Activated naive CD4-positive, alpha-beta T cell (primary cell): ENCODE results near the gene SDHAF4.
"Not testable (repeated sequence)": the region's sequence is repeated elsewhere in the genome, so short reads cannot be mapped to it uniquely, and the experiment has no call there.

Experiments used
- DNase-seq, 4 experiments: peaks; one replicate each; lab custom pipeline; 2025; lab: John Stamatoyannopoulos, UW

SDHAF4 gene

DNA sequence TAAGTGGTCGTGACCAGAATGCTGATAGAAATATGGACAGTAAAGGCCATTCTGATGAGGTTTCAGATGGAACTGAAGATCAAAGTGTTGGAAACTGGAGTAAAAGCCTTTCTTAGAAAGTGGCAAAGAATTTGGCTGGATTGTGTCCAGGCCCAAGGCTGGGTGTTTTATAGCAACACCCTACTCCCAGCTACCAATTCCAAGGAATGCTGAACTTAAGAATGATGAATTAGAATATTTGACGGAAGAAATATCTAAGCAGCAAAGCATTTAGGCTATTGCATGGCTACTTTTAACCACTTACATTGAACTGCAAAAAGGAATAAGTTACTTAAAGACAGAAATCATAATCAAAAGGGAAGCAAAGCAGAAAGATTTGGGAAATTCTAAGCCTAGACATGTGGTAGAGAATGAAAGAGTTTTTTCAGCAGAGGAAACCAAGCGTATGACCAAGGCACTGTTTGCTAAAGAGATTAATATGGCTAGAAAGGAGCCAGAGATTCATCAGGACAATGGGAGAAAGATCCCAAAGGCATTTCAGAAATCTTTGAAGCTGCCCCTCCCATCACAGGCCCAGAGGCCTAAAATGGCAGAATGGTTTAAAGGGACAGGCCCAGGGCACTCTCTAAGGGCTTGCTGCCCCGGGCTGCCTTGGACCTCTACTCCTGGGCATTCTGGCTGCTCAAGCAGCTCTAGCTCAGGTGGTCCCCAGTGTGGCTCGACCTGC, 25.8 kb downstream of the SDHAF4 start:
- DNase-seq = no peak

DNA sequence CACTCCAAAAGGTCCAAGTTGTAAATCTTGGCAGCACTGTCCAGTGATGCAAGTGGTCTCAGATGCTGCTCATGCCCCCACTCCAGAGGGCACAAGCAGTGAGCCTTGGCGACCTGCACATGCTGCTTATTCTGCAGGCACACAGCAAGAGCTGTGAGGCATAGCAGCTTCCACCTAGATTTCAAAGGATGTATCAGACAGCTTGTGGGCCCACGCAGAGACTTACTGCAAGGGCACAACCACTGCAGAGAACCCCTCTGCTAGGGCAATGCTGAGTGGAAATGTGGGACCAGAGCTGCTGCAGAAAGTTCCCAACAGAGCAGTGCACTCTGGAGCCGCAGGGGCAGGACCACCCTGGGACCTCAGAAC, 26.4 kb downstream of the SDHAF4 start:
- no peak for DNase-seq

DNA sequence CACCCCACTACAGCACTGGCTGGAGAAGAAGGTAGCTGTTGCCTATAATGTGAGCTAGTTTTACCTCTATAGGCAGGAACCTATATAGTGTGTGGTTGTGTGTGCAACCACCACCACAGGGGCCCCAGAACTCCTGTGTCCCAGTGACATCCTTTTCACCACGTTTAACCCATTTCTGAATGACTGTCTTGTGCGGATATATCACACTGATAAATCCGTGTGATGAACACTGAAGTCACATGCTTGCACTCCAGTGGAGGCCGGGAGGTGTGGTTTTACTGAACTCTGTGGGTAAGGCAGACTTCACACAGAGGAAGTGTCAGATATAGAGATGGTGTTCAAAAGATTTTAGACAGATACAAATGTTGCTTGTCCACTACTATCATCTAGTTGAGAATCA, 32.5 kb downstream of the SDHAF4 start:
- DNase-seq = no peak

DNA sequence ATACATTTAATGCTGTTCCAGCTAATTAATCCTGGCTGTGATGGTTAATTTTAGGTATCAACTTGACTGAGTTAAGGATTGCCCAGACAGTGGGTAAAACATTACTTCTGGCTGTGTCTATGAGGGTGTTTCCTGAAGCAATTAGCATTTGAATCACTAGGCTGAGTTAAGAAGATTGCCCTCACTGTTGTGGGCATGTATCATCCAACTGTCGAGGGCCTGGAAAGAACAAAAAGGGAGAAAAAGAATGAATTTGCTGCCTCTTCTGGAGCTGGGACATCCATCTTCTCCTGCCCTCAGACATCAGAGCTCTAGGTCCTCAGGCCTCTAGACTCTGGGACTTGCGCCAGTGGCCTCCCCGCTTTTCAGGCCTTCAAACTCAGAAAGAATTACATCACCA, 34.3 kb downstream of the SDHAF4 start:
- no peak for DNase-seq

DNA sequence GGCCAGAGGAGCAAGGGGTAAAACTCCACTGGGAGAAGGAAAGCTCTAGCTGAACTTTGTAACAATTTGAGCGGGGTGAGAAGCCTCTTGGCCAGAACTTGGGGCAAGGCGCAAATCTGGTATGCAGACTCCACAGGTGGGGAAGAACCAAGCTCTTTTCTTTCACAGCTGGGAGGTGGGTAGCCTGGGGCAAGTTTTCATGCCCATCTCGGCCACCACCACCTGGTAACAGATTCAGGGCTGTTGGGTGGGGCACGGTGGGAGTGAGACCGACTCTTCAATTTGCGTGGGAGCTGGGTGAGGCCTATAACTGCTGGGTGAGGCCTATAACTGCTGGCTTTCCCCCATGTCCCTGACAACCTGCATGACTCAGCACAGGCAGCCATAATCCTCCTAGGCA, 37.5 kb downstream of the SDHAF4 start:
- DNase-seq = no peak

DNA sequence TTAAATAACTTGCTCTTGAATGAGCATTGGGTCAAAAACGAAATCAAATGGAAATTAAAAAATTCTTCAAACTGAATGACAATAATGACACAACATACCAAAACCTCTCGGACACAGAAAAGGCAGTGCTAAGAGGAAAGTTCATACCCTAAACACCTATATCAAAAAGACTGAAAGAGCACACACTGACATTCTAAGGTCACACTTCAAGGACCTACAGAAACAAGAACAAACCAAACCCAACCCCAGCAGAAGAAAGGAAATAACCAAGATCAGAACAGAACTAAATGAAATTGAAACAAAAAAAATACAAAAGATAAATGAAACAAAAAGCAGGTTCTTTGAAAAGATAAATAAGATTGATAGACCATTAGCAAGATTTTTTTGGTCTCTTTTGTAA, 40.6 kb downstream of the SDHAF4 start:
- DNase-seq = not testable (repeated sequence)

DNA sequence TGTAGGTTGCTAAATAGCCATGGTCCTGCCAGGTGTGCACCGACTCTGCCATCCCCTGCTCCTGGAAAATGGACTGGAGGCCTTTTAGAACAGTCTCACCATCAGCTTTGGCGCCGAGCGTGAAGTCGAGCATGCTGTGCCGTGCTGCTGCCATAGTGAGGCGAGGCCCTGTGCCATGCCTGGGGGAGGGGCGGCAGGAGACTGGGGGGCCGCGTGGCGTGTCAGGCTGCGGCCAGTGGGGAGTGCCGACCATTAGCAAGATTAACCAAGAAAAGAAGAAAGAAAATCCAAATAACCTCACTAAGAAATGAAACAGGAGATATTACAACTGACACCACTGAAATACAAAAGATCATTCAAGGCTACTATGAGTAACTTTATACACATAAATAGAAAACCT, 42.5 kb downstream of the SDHAF4 start:
- not testable (repeated sequence) for DNase-seq

DNA sequence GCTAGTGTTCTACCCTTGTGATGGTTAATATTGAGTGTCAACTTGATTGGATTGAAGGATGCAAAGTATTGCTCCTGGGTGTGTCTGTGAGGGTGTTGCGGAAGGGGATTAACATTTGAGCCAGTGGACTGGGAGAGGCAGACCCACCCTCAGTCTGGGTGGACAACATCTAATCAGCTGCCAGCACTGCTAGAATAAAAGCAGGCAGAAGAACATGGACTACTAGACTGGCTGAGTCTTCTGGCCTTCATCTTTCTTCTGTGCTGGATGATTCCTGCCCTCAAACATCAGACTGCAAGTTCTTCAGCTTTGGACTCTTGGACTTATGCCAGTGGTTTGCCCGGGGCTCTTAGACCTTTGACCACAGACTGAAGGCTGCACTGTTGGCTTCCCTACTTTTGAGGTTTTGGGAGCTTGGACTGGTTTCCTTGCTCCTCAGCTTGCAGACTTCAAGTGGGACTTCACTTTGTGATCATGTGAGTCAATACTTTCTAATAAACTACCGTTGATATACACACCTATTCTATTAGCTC, 50.1 kb downstream of the SDHAF4 start:
- DNase-seq = no peak

DNA sequence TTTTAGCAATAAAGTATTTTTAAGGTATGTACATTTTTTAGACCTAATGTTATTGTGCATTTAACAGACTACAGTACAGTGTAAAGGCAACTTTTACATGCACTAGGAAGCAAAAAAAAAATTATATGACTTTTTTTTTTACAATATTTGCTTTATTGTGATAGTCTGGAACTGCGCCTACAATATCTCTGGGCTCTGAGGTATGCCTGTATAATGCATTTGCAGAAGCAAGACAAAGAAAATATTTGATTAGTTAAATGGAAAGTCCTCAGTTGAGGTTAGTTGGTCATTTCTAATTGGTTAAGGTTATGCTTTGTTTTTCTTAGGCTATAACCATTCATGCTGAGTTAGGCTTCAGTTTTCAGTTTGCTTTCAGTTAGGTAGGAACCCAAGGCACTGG, 54.0 kb downstream of the SDHAF4 start:
- DNase-seq = no peak

DNA sequence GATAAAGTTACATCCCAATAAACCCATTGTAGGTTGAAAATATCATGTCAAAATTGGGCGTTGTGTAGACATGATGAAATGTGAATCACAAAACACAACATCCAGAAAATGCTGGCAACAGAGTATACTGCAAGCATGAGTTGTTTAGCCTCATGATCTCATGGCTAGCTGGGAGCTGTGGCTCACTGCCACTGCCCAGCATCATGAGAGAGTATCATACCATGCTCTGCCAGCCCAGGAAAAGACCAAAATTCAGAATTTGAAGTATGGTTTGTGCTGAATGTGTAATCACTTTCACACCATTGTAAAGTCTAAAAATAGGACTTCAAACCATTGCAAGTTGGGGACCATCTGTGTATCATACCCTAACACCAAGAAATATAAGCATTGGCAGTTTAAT, 55.7 kb downstream of the SDHAF4 start:
- no peak for DNase-seq

DNA sequence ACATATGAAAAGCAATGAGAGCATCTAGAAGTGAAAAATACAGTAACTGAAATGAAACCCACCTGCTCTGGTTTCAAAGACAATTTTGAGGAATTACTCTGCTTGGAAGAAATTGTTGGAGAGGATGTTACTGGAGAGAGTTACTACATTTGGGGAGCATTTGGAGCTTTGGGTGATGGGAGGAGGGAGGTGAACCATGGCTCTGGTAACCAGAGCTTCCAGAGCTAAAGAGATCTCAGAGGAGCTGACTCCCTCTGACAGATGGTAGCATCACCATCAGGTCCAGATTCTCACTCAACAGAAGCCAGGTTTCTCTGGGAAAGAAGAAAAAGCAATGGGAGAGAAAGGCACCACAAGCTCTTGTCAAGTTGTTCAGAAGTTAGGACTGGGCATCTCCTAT, 58.7 kb downstream of the SDHAF4 start:
- no peak for DNase-seq

DNA sequence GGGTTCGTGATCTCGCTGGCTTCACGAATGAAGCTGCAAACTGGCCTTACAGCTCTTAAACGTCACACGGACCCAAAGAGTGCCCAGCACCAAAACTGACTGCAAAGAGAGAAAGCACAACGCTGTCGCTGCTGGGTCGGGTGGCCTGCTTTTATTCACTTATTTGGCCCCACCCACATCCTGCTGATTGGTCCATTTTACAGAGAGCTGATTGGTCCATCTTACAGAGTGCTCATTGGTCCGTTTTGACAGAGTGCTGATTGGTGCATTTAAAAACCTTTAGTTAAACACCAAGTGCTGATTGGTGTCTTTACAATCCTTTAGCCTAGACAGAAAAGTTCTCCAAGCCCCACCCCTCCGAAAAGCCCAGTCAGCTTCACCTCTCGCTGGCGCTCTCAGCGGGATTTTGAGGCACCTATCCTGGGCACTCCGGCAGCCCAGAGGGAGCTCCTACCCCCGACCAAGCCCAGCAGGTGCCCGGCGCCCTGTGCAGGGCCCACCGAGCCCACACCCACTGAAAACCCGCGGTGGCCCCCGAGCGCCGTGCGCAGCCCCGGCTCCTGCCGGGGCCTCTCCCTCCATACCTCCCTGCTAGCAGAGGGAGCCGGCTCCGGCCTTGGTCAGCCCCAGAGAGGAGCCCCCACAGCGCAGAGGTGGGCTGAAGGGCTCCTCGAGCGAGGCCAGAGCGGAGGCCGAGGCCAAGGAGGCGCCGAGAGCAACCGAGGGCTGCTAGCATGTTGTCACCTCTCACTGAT, 60.9 kb downstream of the SDHAF4 start:
- DNase-seq = no peak

DNA sequence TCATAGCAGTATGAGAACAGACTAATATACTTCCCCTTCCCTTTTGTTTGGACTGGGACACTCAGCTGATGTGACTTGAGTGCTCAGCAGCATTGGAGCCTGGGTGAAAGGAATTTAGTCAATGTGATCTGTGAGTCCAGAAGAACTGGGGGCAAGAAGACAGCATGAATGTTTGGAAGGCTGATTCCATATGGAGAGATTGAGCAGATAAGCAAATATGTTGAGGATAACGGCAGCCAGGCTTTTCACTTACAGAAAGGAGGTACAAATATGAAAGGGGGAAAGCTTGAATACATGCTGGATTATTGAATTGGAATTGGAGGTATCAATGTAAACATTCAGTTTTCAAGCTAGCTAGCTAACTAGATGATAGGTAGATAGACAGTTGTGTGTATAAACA, 63.2 kb downstream of the SDHAF4 start:
- DNase-seq = no peak

DNA sequence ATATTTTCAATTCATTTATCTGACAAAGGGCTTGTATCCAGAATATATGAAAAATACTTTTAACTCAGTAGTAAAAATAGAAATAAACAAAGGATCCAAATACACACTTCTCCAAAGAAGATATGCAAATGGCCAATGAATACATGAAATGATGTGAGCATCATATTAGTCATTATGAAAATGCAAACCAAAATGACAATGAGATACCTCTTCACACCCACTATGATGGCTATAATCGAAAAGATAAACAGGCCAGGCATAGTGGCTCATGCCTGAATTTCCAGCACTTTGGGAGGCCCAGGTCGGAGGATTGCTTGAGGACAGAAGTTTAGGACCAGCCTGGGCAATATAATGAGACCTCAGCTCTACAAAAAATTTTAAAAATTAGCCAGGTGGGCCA, 67.1 kb downstream of the SDHAF4 start:
- DNase-seq = no peak

DNA sequence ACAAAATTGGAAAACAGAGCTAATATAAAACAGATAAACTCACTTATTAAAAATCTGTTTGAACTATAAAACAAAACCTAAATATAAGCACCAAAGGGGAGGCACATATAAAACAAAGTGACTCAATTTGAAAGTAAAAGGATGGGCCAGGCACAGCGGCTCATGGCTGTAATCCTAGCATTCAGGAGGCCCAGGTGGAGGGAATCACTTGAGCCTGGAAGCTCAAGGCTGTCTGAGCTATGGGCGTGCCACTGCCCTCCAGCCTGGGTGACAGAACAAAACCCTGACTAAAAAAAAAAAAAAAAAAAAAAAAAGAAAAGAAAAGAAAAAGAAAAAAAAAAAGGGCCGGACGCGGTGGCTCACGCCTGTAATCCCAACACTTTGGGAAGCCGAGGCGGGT, 69.9 kb downstream of the SDHAF4 start:
- no peak for DNase-seq

DNA sequence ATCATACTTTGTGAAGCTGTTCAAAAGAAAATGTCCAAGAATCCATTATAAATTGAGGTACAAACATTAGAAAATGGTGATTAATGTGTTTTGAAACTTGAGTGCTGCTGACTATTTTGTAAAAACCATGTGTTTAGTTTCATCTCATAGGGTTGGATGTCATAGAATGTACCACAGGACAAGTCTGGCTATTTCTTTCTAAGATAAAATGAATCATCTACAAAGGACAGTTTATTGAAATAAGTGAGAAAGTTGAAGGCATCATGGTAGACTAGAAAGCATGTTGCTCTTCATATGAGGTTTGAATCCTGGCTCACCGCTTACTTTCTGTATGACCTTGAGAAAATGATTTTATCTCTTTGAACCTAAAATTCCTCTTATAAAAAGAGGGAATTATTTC, 71.7 kb downstream of the SDHAF4 start:
- no peak for DNase-seq
